ENCODE data around the gene TSC2. TPM values are rescaled to one million over a fixed set of nuclear protein-coding genes. Genes with fewer than 3 reads are reported as not detected.
A peak's percentile ranks its signal among the peaks of the same experiment; 100 is the strongest.
"Not testable (repeated sequence)": the region's sequence is repeated elsewhere in the genome, so short reads cannot be mapped to it uniquely, and the experiment has no call there.

TSC2 gene
- total and polyA plus RNA-seq, 8 donors, result 51.0 to 172 (median 83.6) TPM

DNA sequence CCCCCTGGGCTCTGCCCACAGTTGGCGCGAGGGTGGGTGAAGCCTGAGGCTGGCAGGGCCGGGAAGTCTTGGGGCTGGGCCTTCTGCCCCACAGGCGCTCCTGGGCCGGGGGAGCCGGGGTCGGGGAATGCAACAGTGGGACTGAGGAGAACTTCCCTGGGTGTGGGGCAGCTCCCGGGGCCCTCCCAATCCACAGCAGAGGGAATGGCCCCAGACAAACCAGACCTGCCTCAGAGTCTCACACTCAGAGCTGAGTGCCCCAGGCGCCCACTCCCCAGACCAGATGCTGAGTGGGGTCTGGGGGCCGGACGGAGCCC is 76.5 kb downstream of the TSC2 start:
- DNase-seq, result peak in 1 of 6 donors; percentile 65

GRCh38 chr16:2124694-2125444 is 77.1 kb downstream of the TSC2 start:
- H3K4me1 ChIP-seq; intact Hi-C loops (cut with DNase I); H3K4me3 ChIP-seq; H3K9me3 ChIP-seq; H3K27me3 ChIP-seq; H3K36me3 ChIP-seq: not testable (repeated sequence)
- ATAC-seq (peak in 3 of 4 donors; percentile 3 to 22 (median 3)), DNase-seq (peak in 1 of 6 donors; percentile 74), FAIRE-seq (peak; percentile 17)
- H3K27ac ChIP-seq, result peak overlapping the region; percentile 9 to 66 (median 24)
- 71 to 74% methylated on average over 21 to 37 of the region's 37 CpGs for WGBS, 2 donors

More for the DNA sequence above, 76.5 kb downstream of the TSC2 start:
- WGBS, 2 donors, result 57 to 69% methylated on average over 9 to 11 of the region's 11 CpGs
- peak overlapping the region in 3 of 4 donors; percentile 9 to 66 (median 22) for H3K27ac ChIP-seq
- H3K36me3 ChIP-seq; intact Hi-C loops (cut with DNase I); H3K4me3 ChIP-seq; H3K9me3 ChIP-seq; H3K27me3 ChIP-seq; FAIRE-seq; H3K4me1 ChIP-seq: not testable (repeated sequence)
- ATAC-seq, result peak in 1 of 4 donors; percentile 2

GRCh38 chr16:2125609-2126008 is 77.8 kb downstream of the TSC2 start:
- H3K4me3 ChIP-seq; FAIRE-seq; H3K9me3 ChIP-seq; ATAC-seq; H3K27me3 ChIP-seq; intact Hi-C loops (cut with DNase I); DNase-seq; H3K36me3 ChIP-seq; H3K4me1 ChIP-seq: not testable (repeated sequence)
- H3K27ac ChIP-seq, result peak overlapping the region in 1 of 4 donors; percentile 66
- WGBS, 2 donors, result 71 to 81% methylated on average over 10 to 11 of the region's 11 CpGs

DNA sequence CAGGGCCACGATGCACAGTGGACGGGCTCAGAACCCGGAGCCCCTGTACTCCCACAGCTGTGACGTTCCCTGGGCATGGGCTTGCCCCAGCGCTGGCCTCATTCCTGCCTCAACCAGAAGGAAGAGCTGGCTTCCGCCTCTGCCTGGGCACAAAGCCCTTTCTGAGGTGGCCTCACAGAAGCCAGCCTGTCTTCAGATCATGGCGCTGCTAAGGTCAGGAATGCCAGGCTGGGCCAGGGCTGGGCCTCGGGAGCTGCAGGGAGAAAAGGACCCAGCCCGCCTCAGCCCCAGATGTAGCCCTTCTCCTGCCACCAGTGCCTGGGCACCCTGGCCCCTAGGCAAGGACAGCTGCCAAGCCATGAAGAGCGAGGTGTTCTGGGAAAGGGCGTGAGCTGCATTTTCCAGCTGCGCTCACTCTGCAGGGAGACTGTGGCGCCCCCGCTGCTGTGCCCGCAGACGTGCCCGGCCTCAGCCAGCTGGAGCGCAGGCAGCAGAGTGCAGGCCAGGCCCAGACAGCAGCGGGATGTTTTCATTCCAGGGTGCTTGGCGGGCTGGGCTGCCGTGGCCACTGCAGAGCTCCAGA is 78.5 kb downstream of the TSC2 start:
- ATAC-seq (peak in 2 of 4 donors; percentile 1 to 3), DNase-seq (peak in 1 of 6 donors; percentile 63)
- WGBS, 2 donors, result 62 to 74% methylated on average over 17 to 21 of the region's 21 CpGs
- H3K36me3 ChIP-seq; H3K27me3 ChIP-seq; H3K4me1 ChIP-seq; H3K9me3 ChIP-seq; intact Hi-C loops (cut with DNase I); FAIRE-seq; H3K4me3 ChIP-seq: not testable (repeated sequence)
- peak overlapping the region in 2 of 4 donors; percentile 16 to 46 for H3K27ac ChIP-seq

DNA sequence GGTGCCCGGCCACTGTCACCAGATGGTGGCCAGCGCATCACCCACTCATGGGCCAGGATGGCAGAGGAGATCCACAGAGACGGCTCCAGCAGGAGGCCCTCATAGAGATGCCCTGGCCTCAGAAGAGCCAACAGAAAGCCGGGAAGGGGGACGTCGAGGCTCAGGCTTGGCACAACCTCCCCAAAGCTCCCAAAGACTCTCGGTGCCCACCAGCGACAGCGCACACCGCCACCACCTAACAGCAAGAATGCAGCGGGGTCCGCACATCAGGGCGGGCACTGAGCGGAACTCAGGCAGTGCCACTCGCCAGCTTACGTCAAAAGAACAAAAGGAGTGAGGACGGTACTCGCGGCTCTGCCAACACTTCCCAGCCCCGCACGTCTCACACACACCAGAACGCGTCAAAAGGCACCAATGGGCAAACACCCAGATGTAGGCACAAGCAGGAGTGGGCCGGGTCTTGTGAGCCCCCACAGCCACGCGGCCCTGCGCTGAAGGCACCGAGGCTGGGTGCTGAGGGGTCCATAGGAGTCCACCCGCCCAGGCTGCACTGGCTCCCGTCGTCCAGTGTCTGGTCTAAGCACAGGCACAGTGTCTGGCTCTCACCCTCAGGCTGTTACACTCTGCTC is 79.3 kb downstream of the TSC2 start:
- not testable (repeated sequence) for H3K27ac ChIP-seq, H3K4me1 ChIP-seq
- DNase-seq, result peak in 3 of 6 donors; percentile 61 to 82 (median 73)

GRCh38 chr16:2127630-2128280 is 80.0 kb downstream of the TSC2 start:
- peak; percentile 30 to 57 (median 48) for ATAC-seq
- FAIRE-seq, H3K4me3 ChIP-seq: not testable (repeated sequence)

More for the DNA sequence above, 79.3 kb downstream of the TSC2 start:
- H3K36me3 ChIP-seq; H3K9me3 ChIP-seq; H3K27me3 ChIP-seq; H3K4me3 ChIP-seq; intact Hi-C loops (cut with DNase I); FAIRE-seq: not testable (repeated sequence)
- 87 to 88% methylated on average over 31 of the region's 31 CpGs for WGBS, 2 donors
- peak in 2 of 4 donors; percentile 1 to 3 for ATAC-seq

DNA sequence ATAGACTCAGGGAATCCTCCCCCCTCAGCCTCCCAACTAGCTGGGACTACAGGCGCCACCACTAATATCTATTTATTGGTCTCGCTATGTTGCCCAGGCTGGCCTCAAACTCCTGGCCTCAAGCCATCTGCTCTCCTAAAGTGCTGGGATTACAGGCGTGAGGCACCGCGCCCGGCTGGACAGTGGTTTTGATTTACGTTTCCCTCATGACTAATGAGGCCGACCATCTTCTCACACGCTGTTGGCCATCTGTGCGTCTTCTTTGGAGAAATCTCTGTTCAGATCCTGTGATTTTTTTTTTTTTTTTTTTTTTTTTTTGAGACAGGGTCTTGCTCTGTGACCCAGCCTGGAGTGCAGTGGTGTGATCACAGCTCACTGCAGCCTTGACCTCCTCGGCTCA is 81.5 kb downstream of the TSC2 start:
- ATAC-seq; intact Hi-C loops (cut with DNase I); DNase-seq: not testable (repeated sequence)

More at GRCh38 chr16:2127630-2128280, 80.0 kb downstream of the TSC2 start:
- H3K4me1 ChIP-seq; intact Hi-C loops (cut with DNase I); H3K9me3 ChIP-seq; H3K36me3 ChIP-seq; H3K27me3 ChIP-seq; H3K27ac ChIP-seq: not testable (repeated sequence)
- 49 to 69% methylated on average over 3 of the region's 3 CpGs for WGBS, 2 donors
- peak in 5 of 6 donors; percentile 57 to 73 (median 66) for DNase-seq

GRCh38 chr16:2129890-2130447 is 82.2 kb downstream of the TSC2 start:
- ATAC-seq; intact Hi-C loops (cut with DNase I); H3K4me3 ChIP-seq; H3K36me3 ChIP-seq; H3K9me3 ChIP-seq; H3K27me3 ChIP-seq; H3K27ac ChIP-seq; H3K4me1 ChIP-seq; FAIRE-seq: not testable (repeated sequence)
- 82 to 85% methylated on average over 22 of the region's 22 CpGs for WGBS, 2 donors
- peak in 1 of 6 donors; percentile 31 for DNase-seq

More for the DNA sequence above, 81.5 kb downstream of the TSC2 start:
- not testable (repeated sequence) for H3K4me1 ChIP-seq, H3K27me3 ChIP-seq, H3K27ac ChIP-seq, FAIRE-seq, H3K4me3 ChIP-seq, H3K9me3 ChIP-seq, H3K36me3 ChIP-seq
- 82 to 85% methylated on average over 9 of the region's 11 CpGs for WGBS, 2 donors

- H3K27ac ChIP-seq; ATAC-seq; H3K36me3 ChIP-seq; H3K27me3 ChIP-seq; intact Hi-C loops (cut with DNase I); H3K4me3 ChIP-seq; H3K4me1 ChIP-seq; H3K9me3 ChIP-seq; DNase-seq; FAIRE-seq: not testable (repeated sequence)
- WGBS, 2 donors, result 52 to 59% methylated on average over 3 to 7 of the region's 12 CpGs
These were observed 86.0 kb downstream of the TSC2 start for GRCh38 chr16:2133797-2134196.

DNA sequence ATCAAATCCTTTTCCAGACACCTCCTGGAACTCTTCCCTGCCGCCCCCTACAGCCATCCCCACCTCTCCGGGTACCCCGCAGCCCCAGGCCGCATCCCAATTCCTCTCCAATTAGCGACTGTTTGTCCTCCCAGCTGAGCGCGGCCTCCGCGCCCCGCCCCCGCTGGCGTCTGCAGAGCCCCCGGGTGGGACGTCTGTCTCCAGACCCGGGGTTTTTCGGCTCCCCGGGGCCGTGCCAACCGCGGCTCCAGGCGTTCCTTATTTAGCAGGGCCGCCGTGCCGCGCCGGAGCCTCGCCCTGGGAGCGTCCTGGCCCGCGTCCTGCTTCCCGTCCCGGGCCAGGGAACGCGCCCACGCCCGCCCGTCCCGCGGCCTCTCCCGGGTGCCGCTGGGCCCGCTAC is 87.3 kb downstream of the TSC2 start:
- H3K4me1 ChIP-seq; FAIRE-seq; H3K27me3 ChIP-seq; H3K9me3 ChIP-seq; intact Hi-C loops (cut with DNase I); H3K36me3 ChIP-seq; ATAC-seq: not testable (repeated sequence)
- DNase-seq, result peak in 3 of 6 donors; percentile 52 to 69 (median 59)
- peak overlapping the region in 1 of 4 donors; percentile 44 for H3K27ac ChIP-seq
- H3K4me3 ChIP-seq, result peak overlapping the region; percentile 18 to 50 (median 34)
- WGBS, 2 donors, result 0 to 1% methylated on average over 23 to 32 of the region's 42 CpGs

DNA sequence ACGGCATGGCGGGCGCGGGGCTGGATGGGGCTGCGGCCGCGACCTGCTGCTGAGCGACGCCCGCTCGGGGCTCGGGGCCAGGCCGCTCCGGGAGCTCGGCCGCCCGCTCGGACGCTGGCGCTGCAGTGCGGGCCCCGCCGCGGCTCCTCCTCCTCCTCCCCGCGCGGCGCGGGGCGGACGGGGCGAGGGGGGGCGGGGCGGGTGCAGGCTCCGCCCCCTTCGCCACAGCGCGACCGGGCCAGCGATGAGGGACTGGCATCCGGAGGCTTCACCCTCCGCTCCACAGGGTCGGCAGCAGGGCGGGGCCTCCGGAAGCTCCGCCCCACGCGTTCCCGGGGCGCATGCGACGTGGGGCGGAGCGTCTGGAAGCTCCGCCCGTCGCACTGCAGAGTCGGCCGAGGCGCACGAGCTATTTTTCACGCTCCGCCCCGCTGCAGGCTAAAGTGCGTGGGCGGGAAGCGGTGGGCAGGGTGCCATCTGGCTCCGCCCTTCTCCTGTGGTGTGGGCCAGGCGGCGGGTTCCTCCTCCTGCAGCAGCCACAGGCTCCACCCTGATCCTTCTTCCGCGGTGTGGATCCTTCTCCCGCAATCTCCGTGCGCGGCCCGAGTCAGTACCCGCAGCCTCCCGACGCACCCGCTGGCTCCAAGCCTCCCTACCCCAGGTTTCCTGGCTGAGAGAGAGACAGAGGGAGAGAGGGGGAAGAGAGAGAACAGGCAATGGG is 88.1 kb downstream of the TSC2 start, which contains the start of gene PKD1:
TSS of gene PKD1 (minus strand) at position 129 of the 721 bp plus-strand sequence. CDS start 209 bp downstream, outside the sequence.
- DNase-seq (peak; percentile 95 to 100 (median 100)), ATAC-seq (peak; percentile 69 to 83 (median 76))
- H3K27me3 ChIP-seq; H3K9me3 ChIP-seq; FAIRE-seq; H3K4me1 ChIP-seq; H3K36me3 ChIP-seq; intact Hi-C loops (cut with DNase I): not testable (repeated sequence)
- Histone ChIP-seq H3K27ac (peak within 1 kb of the TSS in 2 of 4 donors; percentile 47 to 67), H3K4me3 (peak within 1 kb of the TSS; percentile 18 to 50 (median 34))
- WGBS, 2 donors, result 0 to 1% methylated on average over 41 to 67 of the region's 81 CpGs

Data from pancreas (tissue), 10 donors.